Measurements from ENCODE around the gene APMAP.

Gene APMAP

GRCh38 chr20:25023356-25023755 is 30.8 kb upstream of the APMAP start:
- no peak for DNase-seq

- DNase-seq: no peak
Measured at GRCh38 chr20:25022680-25023079, 30.1 kb upstream of the APMAP start.

- DNase-seq: no peak
Measured at GRCh38 chr20:25021336-25021735, 28.8 kb upstream of the APMAP start.

GRCh38 chr20:25020901-25021301 is 28.4 kb upstream of the APMAP start:
- no peak for DNase-seq

GRCh38 chr20:25020345-25020744 is 27.8 kb upstream of the APMAP start:
- no peak for DNase-seq

- DNase-seq: no peak
Measured at GRCh38 chr20:25019381-25020155, 27.0 kb upstream of the APMAP start.

- no peak for DNase-seq
Measured at GRCh38 chr20:25018841-25019240, 26.3 kb upstream of the APMAP start.

- no peak for DNase-seq
Measured at GRCh38 chr20:25018425-25018824, 25.9 kb upstream of the APMAP start.

GRCh38 chr20:25017257-25017803 is 24.8 kb upstream of the APMAP start:
- no peak for DNase-seq

- DNase-seq: no peak
Measured at GRCh38 chr20:25016471-25016870, 23.9 kb upstream of the APMAP start.

- no peak for DNase-seq
Measured at GRCh38 chr20:25015986-25016385, 23.4 kb upstream of the APMAP start.

GRCh38 chr20:25014816-25015215 is 22.3 kb upstream of the APMAP start:
- DNase-seq: no peak

- DNase-seq: no peak
Measured at GRCh38 chr20:25013478-25014380, 21.2 kb upstream of the APMAP start.

- no peak for DNase-seq
Measured at GRCh38 chr20:25012616-25013189, 20.2 kb upstream of the APMAP start.

- DNase-seq: no peak
Measured at GRCh38 chr20:25011831-25012241, 19.3 kb upstream of the APMAP start.

- no peak for DNase-seq
Measured at GRCh38 chr20:25011261-25011660, 18.7 kb upstream of the APMAP start.

GRCh38 chr20:25009218-25010145 is 16.9 kb upstream of the APMAP start:
- DNase-seq: no peak

- DNase-seq: no peak
Measured at GRCh38 chr20:25008388-25009217, 16.1 kb upstream of the APMAP start.

- no peak for DNase-seq
Measured at GRCh38 chr20:25007491-25008305, 15.1 kb upstream of the APMAP start.

GRCh38 chr20:25006431-25007167 is 14.0 kb upstream of the APMAP start:
- DNase-seq: no peak
